HEK293 (cell line): ENCODE measurements around the gene FADS2.
A peak's percentile ranks its signal among the peaks of the same experiment; 100 is the strongest.

Experiments
- CTCF ChIA-PET: fragments of 350-600 bp; formaldehyde crosslinking; extraction: SDS; loops from one replicate; lab custom pipeline; 2021; ENCODE audit warnings: antibody characterized with exemption; lab: Yijun Ruan, JAX
- POLR2A ChIA-PET: fragments of 300-600 bp; formaldehyde crosslinking; extraction: SDS; loops from one replicate; lab custom pipeline; 2020; ENCODE audit warnings: antibody characterized with exemption, inconsistent platforms; lab: Yijun Ruan, JAX
- H3K27ac ChIP-seq: fragments of 200-500 bp; sonication (Bioruptor generic); 2 replicates; pipeline ENCODE4 v1.5.1; 2014; ENCODE audit warnings: low read depth, low read length, control low read depth, inconsistent platforms; ENCODE audit errors: extremely low read depth
- H3K36me3 ChIP-seq, 2 experiments: fragments of 200-500 bp in 1 of 2; sonication (Bioruptor generic) in 1 of 2; 1 replicate in 1 of 2; 2 replicates in 1 of 2; pipeline ENCODE4 v1.5.1; 2014 to 2017; ENCODE audit warnings: inconsistent platforms in 2 of 2, low read length in 2 of 2; ENCODE audit not compliant: control insufficient read depth in 2 of 2, insufficient read depth in 1 of 2
- H3K4me1 ChIP-seq: fragments of 200-500 bp; sonication (Bioruptor generic); 2 replicates; pipeline ENCODE4 v1.5.1; 2014; ENCODE audit warnings: mild to moderate bottlenecking, low read length, inconsistent platforms; ENCODE audit not compliant: control insufficient read depth, insufficient read depth
- H3K4me3 ChIP-seq: 2 replicates; pipeline ENCODE4 v1.5.1; 2011; ENCODE audit warnings: low read depth, mild to moderate bottlenecking, control low read depth, low read length, moderate library complexity
- H3K9me3 ChIP-seq: fragments of 200-500 bp; sonication (Bioruptor generic); 2 replicates; pipeline ENCODE4 v1.5.1; 2014; ENCODE audit warnings: low read depth, low read length, inconsistent platforms; ENCODE audit not compliant: control insufficient read depth, insufficient read depth
- EGR2 ChIP-seq: fragments of 450-650 bp; formaldehyde crosslinking; IDR thresholded peaks from 2 replicates; pipeline ENCODE4 v1.5.1; 2016; ENCODE audit warnings: low read depth, missing biosample characterization, missing genetic modification characterization
- GLIS1 ChIP-seq: fragments of 450-650 bp; formaldehyde crosslinking; IDR thresholded peaks from 2 replicates; pipeline ENCODE4 v1.5.1; 2016; ENCODE audit warnings: missing biosample characterization, missing genetic modification characterization
- HIC1 ChIP-seq: fragments of 450-650 bp; formaldehyde crosslinking; IDR thresholded peaks from 2 replicates; pipeline ENCODE4 v1.5.1; 2016; ENCODE audit warnings: missing biosample characterization, missing genetic modification characterization
- KLF8 ChIP-seq: fragments of 450-650 bp; formaldehyde crosslinking; IDR thresholded peaks from 2 replicates; pipeline ENCODE4 v1.5.1; 2016; ENCODE audit warnings: missing biosample characterization, missing genetic modification characterization
- REST ChIP-seq: fragments of 450-650 bp; formaldehyde crosslinking; IDR thresholded peaks from 2 replicates; pipeline ENCODE4 v1.5.1; 2016; ENCODE audit warnings: missing biosample characterization, missing genetic modification characterization
- WT1 ChIP-seq: fragments of 450-650 bp; formaldehyde crosslinking; IDR thresholded peaks from 2 replicates; pipeline ENCODE4 v1.5.1; 2016; ENCODE audit warnings: missing biosample characterization, missing genetic modification characterization
- ZBTB44 ChIP-seq: fragments of 450-650 bp; IDR thresholded peaks from 2 replicates; pipeline ENCODE4 v1.5.1; 2018; ENCODE audit warnings: missing biosample characterization, mild to moderate bottlenecking, missing genetic modification characterization
- ZNF157 ChIP-seq: fragments of 450-650 bp; formaldehyde crosslinking; IDR thresholded peaks from 2 replicates; pipeline ENCODE4 v1.5.1; 2016; ENCODE audit warnings: missing biosample characterization, missing genetic modification characterization
- ZNF175 ChIP-seq: fragments of 450-650 bp; formaldehyde crosslinking; IDR thresholded peaks from 2 replicates; pipeline ENCODE4 v1.5.1; 2016; ENCODE audit warnings: missing biosample characterization, missing genetic modification characterization
- ZNF274 ChIP-seq, 2 experiments: fragments of 200-500 bp in 1 of 2; fragments of 450-650 bp in 1 of 2; sonication (Bioruptor generic) in 1 of 2; formaldehyde crosslinking in 1 of 2; IDR thresholded peaks; 2 replicates each; pipeline versions ENCODE4 v1.5.1 to v1.6.1; 2014 to 2016; ENCODE audit warnings: borderline replicate concordance in 1 of 2, inconsistent platforms in 1 of 2, low read length in 1 of 2, missing biosample characterization in 1 of 2, missing genetic modification characterization in 1 of 2
- ZNF433 ChIP-seq: fragments of 450-650 bp; formaldehyde crosslinking; IDR thresholded peaks from 2 replicates; pipeline ENCODE4 v1.5.1; 2016; ENCODE audit warnings: missing biosample characterization, missing genetic modification characterization, low read depth
- ZNF514 ChIP-seq: fragments of 450-650 bp; formaldehyde crosslinking; IDR thresholded peaks from 2 replicates; pipeline ENCODE4 v1.5.1; 2016; ENCODE audit warnings: missing biosample characterization, missing genetic modification characterization
- ZNF529 ChIP-seq: fragments of 450-650 bp; formaldehyde crosslinking; IDR thresholded peaks from 2 replicates; pipeline ENCODE4 v1.5.1; 2017; ENCODE audit warnings: missing genetic modification characterization, missing biosample characterization; ENCODE audit not compliant: insufficient replicate concordance
- ZNF555 ChIP-seq: fragments of 450-650 bp; formaldehyde crosslinking; conservative IDR thresholded peaks from 2 replicates; pipeline ENCODE4 v1.5.1; 2017; ENCODE audit warnings: missing biosample characterization, mild to moderate bottlenecking, missing genetic modification characterization, inconsistent platforms
- ZNF664 ChIP-seq: fragments of 450-650 bp; formaldehyde crosslinking; IDR thresholded peaks from 2 replicates; pipeline ENCODE4 v1.5.1; 2016; ENCODE audit warnings: missing biosample characterization, missing genetic modification characterization
- ZNF837 ChIP-seq: fragments of 450-650 bp; formaldehyde crosslinking; IDR thresholded peaks from 2 replicates; pipeline ENCODE4 v1.5.1; 2016; ENCODE audit warnings: missing biosample characterization, missing genetic modification characterization

FADS2 gene

GRCh38 chr11:61907282-61907681 lies 79.2 kb downstream of the FADS2 start:
- POLR2A ChIA-PET, result interaction anchor here (0.6 kb wide), 1 partner anchor 237 kb away, joined by 4 read pairs; no protein-coding TSS in a partner anchor
- TF ChIP-seq REST (tag by site-specific recombination), result peak; percentile 60
- TF ChIP-seq ZNF274 (IDR thresholded peaks at IDR 0.05; ENCODE audit: low read length), result no peak
- no peak for TF ChIP-seq ZNF274 (tag by site-specific recombination; IDR thresholded peaks at IDR 0.05; ENCODE audit: borderline replicate concordance)
- no peak for TF ChIP-seq HIC1
- no peak for TF ChIP-seq ZNF433 (tag by site-specific recombination)
- H3K36me3 ChIP-seq, result peaks cover 0 to 6% of the 10 kb centered on the region in 2 experiments; a peak in 1 of 3 replicates
- H3K4me3 ChIP-seq, result no peak overlapping the region
- CTCF ChIA-PET, result interaction anchor here (1.1 to 3.9 kb wide), 4 partner anchors 7 to 175 kb away, joined by 3 to 59 read pairs (median 4); no protein-coding TSS in a partner anchor
- H3K9me3 ChIP-seq, result no peaks in the 10 kb centered on the region
- no peaks in the 10 kb centered on the region for H3K4me1 ChIP-seq
- no peak overlapping the region for H3K27ac ChIP-seq

- Histone ChIP-seq H3K4me3 (no peak overlapping the region), H3K9me3 (no peaks in the 10 kb centered on the region), H3K27ac (no peak overlapping the region), H3K4me1 (no peaks in the 10 kb centered on the region), H3K36me3 (peaks cover 0 to 6% of the 10 kb centered on the region in 2 experiments; a peak in 1 of 3 replicates)
- ChIA-PET CTCF (interaction anchor here (0.6 to 3.9 kb wide), 4 partner anchors 9 to 174 kb away, joined by 3 to 59 read pairs (median 4); no protein-coding TSS in a partner anchor), POLR2A (interaction anchor here (0.6 kb wide), 2 partner anchors 63 to 236 kb away, joined by 4 read pairs; no protein-coding TSS in a partner anchor)
- 0 out of 2 replicates have a peak, but pooled peaks have one; percentile 9 for TF ChIP-seq GLIS1 (tag by site-specific recombination)
- TF ChIP-seq ZNF514 (tag by site-specific recombination), result no peak
Observed at GRCh38 chr11:61907871-61908729, 80.0 kb downstream of the FADS2 start.

- CTCF ChIA-PET, result interaction anchor here (3.9 kb wide), 1 partner anchor 10 kb away, joined by 59 read pairs; no protein-coding TSS in a partner anchor
- Histone ChIP-seq H3K36me3 (peaks cover 0 to 6% of the 10 kb centered on the region in 2 experiments; a peak in 1 of 3 replicates), H3K27ac (no peak overlapping the region), H3K4me1 (no peaks in the 10 kb centered on the region), H3K9me3 (no peaks in the 10 kb centered on the region), H3K4me3 (no peak overlapping the region)
- POLR2A ChIA-PET, result interaction anchor here (0.6 kb wide), 1 partner anchor 63 kb away, joined by 4 read pairs; no protein-coding TSS in a partner anchor
- TF ChIP-seq ZNF555 (tag by site-specific recombination) (no peak), WT1 (tag by site-specific recombination) (no peak), KLF8 (tag by site-specific recombination) (no peak), EGR2 (no peak), ZNF157 (no peak), REST (tag by site-specific recombination) (no peak), ZNF837 (tag by site-specific recombination) (no peak), ZNF175 (tag by site-specific recombination) (no peak), ZNF664 (tag by site-specific recombination) (no peak), ZBTB44 (tag by site-specific recombination) (no peak), ZNF529 (tag by site-specific recombination) (no peak)
Observed at GRCh38 chr11:61908730-61909316, 80.7 kb downstream of the FADS2 start.
